GM21367 (cell line): ENCODE results near the gene ZIC1.
A peak's percentile ranks its signal among the peaks of the same experiment; 100 is the strongest.

Experiments
- ATAC-seq: cut with Tn5 transposase; IDR thresholded peaks from one replicate; pipeline ENCODE4 v1.9.1; 2021; ENCODE audit not compliant: unreplicated experiment

Gene ZIC1

DNA sequence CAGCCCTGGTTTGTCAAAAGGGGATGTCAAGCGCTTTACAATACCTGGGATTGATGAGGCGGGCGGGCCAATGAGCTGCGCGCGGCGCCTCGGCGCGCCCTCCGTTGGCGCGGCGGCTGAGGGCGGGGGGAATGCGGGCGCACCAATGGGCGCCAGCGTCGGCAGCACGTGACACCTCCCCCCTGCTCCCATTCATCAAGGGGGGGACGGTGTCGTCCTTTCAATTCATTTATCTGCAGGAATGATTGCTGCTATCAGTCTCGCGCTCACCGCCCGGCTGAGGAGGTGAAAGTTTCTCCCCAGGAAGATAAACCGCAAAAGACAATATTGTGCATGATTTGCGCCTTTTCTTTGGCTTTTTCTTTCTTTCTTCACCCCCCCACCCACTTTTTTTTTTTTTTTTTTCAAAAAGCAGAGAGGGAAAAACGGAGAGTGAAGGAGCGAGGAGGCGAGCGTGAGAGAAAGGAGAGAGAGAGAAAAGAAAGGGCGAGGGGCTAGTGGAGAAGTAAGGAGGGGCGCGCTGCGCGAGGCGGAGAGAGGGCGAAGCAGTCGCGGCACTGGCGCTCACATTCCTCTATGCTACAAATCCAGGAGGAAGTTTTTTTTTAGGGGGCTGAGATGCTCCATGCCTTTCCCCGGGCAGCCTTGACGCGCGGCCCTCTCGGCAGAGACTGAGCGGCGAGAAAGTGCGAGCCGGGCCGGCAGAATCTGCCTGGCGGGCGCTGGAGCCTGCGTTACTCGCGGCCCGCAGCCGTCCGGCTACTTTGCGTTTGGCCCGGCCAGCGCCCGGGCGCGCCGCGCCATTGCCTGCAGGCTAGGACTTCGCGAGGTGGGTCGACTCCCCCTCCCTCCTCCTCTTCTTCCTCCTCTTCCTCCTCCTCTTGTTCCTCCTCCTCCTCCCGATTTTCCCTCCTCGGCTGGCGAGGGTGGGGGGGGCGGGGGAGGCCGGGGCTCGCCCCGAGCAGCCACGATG is at the start of gene ZIC1:
Gene ZIC1 (plus strand): TSS at position 223 of the 973 bp plus-strand sequence. CDS start 748 bp downstream, at position 971.
- ATAC-seq, result no peak

DNA sequence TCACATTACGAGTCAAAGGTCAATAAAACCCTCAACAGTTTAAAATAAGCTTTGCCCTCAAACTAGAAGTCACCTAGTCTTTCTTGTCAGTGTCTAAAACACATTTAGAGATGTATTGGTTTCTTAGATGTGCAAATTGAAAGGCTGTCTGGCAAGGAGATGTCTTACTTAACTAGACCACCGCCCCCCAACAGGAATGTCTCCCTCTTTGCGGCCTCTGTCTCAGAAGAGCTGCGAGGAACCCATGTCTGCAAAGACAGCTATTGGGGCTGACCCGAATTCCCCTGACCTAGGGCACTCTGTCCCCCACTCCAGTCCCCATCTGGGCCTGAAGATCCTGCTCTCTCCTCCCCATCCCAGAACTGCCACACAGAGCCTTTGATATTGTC is 49.1 kb upstream of the ZIC1 start:
- no peak for ATAC-seq

DNA sequence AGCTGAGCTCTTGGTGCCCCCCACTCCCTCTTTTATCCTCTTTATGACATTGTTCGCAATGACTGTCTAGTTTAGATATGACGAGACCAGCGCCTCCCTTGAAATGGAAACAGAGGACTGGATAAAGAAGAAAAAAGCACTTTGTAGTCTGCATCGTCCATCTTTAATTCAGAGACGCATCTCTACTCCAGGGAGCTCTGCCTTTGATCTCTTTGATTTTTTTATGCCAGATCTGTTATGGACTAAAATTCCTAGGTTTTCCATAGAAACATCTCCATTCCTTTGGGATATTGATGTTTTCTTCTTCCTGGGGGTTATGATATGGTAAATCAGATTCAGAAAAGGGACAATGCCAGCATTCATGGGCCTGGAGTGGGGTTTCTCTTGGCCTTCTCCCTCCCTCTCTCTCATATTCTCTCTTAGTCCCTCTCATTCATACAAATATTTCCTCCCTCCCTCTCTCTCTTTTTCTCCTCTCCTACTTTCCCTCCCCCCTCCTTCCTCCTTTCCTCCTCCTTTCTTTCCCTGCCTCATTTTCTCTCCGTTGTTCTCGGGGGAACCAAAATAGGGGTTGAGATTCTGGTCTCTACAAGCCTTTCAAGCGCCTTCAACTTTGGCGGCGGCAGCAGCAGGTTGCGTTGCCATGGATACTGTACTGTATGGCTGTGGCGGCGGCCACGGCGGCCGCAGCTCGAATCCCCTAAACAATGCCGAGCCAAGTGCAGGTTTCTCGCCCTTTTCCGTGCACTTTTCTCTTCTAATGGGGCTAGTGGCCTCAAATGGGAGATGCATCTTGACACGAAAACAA is 48.3 kb upstream of the ZIC1 start:
- ATAC-seq, result no peak

DNA sequence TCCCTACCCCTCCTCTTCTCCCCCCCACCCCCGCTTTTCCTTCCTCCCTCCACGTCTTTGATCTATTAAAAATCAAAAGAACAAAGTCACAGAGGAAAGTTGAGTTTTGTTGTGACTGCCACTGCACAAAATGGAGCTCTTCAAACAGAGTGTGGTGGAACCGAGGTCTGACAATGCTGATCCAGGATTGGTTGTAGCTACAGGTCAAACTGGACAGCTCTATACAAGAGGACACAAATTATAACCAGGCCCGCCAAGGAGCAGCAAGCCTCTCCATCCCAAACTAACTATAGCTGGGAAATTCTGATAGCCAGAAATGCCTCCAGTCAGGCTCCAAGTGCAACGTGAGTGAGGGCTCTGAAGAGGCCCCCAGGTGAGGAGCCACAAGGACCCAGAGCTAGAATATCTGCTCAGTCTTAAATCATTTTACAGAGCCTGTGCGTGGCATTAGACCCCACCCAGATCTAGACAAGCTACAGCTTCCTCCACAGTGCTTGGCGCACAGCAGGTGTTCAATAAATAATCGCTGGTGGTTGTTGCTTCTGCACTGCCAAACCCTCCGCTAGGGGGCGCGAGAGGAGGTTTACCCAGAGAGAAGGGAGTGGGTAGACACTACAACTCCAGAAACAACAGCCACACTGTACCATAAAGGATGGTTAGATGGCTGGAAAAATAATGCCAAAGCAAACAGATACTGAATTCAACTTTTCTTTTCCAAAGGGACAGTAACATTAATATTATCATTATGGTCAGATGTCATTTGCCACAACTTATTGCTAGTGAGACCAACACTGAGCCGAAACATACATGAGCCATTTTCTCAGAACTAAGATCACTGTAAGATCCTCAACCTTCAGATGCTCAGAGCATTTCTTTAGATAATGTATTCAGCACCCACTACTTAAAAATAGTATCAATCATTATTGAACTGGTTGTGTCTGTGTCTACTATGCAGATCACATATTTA is 47.4 kb upstream of the ZIC1 start:
- peak; percentile 78 for ATAC-seq

DNA sequence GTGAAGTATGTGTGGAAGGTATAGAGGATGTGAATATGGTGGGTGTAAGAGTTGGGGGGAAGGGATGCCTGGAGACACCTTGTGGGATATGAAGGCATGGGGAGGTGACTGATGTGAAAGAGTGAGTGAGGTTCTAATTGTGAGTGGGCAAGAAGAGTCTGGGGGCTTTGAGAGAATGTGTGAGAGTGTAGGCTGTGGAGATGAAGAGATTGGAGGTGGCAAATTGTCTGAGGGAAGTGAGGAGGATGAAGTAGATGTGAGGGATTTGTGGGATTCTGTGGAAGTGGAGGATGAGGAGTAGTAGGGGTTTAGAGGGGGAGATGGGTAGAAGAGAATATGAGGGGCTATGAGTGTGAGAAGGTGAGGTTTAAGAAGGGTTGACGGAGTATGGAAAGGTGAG is 44.4 kb upstream of the ZIC1 start:
- ATAC-seq, result no peak

DNA sequence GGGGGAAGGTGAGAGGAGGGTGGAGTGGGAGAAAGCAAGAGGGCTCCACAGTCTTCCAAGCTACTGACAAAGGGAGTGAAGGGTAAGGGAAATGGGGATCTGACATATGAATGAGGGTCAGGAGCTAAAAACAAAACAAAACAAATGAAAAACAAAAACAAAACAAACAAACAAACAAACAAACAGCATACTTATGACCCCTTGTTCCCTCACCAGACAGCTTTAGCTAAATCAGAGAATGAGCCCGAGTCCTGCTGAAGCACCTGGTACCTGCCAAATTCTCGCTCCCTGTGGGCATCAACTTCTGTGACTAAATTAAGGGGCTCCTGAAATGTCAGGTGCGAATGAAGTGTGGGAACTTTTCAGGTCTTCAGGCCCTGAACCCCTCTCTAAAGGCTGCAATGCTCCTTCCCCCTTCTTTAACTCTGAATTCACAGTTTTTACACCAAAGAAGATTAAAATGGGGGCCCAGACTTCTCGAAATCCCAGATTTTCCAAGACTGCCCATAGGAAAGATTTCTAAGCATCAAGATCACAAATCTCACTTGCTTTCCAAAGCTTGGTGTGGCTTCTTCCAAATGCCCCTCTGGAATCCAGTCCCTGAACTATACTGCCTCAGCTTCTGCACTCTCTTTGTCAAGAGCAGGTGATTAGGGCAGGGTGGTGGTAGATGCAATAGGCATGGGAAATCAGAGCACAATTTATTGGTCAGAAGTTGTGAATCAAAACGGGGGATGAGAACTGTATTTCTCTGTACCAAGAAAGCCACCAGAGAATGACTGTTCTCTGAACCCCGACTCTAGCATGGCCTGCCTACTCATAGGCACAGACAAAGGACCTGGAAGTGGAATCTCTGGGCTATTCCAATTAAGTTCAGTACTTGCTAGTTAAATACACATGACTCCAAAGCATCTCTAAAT is 43.7 kb upstream of the ZIC1 start:
- ATAC-seq, result no peak

DNA sequence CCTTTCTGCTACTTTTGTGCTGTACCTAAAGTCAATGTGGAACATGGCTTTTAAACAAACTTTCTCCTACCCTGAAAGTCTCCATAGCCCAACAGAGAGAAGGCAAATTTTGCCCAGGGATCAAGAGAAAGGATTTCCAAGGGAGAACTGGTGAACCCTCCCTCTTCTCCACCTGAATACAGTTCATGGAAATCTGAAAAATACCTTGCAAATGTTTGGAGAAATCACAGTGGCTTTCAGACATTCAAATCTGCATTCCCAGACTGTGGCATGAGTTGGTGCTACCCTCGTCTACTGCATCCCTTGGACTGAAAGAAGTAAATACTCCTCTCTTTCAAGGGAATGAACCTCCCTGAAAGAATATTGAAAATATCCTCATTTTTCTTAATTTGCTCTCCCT is 41.5 kb upstream of the ZIC1 start:
- ATAC-seq, result no peak

DNA sequence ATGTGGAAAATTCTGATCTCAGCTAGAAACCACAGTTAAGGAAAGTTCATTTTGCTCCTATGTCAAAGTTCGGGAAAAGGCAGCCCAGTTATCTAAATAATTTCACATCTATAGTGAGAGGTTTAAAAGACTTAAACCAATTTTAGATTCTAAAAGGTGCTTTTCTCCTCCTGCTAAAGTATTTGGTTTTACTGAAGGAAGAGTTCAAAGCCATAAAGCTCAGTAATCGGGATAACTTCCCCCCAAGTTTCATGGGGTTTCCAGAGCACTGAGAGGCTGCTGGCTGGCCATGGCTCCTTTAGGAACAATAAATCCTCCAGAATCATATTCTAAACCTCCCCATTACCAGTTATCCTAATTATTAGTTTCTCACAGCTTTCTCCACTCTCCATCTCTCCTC is 41.0 kb upstream of the ZIC1 start:
- no peak for ATAC-seq

DNA sequence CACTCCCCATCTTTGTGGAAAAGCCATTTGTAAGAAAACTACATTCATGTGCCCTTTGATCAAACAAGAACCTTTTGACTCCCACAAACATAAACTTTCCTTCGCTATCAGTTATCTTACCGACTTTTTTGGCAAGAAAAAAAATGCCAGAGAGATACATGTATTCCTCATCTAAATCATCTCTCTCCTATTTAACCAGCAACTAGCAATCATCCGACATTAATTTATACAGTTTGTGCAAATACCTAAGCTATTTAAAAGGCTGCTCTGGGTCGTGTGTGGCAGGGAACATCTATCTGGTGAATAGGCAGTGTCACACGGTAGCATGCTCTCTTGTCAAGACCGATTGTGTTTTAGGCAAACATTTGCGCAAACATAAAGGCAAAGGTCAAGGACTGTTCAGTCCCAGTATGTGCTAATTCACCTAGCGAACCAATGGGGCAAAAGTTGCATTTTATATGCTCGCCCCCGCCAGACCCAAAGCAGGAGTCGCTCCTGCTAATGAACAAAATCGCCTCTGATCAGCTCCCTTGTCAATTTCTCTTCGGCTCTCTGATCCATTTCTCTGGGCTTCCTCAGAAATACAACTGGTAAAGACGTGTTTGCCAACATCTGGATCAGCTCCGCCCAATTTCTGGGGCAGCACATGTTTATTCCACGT is 40.5 kb upstream of the ZIC1 start:
- ATAC-seq, result no peak

DNA sequence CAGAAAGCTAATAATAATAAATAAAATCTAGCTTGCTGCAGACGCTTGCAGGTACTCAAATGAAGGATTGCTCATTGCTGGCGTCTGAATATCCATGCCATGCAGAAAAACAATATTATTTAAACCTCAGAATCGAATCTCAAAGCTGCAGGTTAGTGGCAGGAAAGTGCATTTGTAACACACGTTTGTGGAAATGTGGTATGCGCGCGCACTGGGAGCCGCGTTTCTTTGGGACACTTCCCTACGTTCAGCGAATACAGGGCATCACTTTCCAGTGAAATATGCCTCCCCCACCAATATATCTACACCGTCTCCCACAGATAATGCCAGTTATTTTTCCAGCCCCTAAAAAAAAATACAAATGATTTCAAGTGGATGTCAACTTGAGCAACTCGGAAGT is 39.9 kb upstream of the ZIC1 start:
- no peak for ATAC-seq

DNA sequence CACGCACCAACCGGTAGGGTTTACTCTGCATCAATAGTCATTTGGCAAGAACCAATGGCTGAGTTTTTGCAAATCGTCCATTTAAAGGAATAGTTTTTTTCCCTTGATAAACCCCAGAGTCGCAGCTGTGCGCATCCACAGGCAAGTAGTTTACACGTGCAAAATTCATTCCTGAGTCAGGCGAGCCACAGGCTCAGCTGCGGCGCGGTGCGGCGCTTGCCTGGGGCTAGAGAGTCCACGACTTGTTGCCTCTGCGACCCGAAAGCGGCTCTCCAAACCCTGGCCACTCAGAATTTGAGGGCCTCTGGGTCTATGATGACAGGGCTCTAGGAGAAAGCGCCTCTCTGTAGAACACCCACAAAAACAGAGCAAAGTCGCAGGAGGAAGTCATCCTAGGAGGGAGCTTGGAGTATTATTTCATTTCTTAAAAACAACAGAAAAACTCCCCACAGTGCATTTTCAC is 39.5 kb upstream of the ZIC1 start:
- no peak for ATAC-seq

DNA sequence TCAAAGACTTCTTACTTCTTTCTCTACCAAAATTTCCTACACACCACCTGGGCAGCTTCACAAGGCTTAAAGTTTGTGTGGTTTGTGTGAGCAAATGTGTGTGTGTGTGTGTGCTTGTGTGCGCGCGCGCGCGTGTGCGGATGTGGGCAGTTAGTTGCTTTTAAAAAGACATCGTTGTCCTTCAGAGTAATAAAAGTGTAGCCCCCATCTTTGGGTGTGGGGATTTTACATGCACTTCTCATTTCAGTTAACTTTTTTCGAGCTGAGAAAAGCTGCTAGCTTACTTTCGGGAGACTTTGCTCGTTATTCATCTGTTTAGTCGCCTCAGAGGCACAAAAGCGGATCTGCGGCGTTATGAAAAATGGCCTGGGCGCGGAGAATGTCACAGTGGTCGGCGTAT is 38.8 kb upstream of the ZIC1 start:
- ATAC-seq, result no peak

DNA sequence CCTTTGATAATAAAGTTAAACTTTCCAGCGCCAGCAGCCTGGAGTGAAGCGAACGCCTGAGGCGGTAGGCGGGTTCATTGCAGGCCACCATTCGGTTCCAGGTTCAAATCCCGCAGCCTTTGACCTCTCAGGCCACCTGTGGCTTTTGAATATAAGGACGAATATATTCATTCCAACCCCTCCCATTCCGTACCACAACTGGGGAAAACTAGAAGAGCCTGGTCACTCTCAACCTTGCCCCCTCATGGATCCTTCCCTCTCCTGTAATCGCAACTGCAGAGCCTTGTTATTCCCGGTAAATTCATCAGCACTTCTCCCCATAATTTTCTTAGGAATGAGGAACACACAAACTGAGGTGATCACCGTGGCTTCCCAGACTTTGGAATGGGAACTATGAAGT is 38.0 kb upstream of the ZIC1 start:
- ATAC-seq, result no peak

DNA sequence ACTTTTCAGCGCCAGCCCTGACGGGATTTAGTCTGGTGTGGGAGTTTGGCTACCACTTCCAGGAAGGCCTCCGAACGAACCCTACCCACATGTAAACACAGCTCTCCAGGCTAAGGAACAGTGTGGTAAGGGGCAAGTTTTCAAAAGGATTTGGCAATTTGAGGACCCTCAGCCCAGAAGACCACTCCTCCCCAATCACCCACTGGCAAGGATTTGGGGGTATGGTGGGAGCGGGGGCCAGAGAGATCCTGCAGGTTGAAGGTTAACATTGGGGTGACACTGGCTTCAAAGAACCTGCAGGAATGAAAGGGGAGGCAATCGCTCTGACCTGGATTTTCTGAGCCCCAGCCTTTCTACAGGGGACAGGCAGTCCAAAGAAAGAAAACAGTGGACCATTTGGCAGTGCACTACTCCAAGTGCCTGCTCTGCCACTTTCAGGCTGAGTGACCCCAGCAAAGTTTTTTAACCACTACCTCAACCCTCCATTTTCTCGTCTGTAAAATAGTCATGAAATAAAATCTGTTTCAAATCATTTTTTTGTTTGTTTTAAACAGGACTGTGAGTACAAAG is 37.3 kb upstream of the ZIC1 start:
- no peak for ATAC-seq

DNA sequence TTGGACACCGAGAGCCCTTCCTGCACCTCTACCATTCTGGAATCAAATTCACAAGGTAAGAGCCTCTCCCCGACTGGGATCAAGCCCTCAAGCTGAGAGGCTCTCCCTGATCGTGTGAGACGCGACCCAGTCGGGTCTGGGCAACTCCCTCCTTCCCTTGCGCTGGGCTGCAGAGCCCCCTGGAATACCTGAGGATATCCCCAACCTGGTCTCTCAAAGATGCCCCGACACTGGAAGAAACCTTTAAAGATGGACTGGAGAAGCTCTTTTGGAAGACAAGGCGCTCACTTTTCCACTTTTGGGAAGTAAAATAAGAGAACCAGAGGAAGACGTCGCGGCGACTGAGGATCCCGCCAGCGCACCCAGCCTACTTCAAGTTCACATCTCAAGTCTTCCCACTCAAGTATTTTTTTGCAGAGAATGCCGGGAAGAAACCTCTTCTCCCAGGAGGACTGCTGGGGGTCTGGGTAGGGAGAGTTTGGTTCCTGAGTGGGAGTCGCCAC is 36.6 kb upstream of the ZIC1 start:
- no peak for ATAC-seq

DNA sequence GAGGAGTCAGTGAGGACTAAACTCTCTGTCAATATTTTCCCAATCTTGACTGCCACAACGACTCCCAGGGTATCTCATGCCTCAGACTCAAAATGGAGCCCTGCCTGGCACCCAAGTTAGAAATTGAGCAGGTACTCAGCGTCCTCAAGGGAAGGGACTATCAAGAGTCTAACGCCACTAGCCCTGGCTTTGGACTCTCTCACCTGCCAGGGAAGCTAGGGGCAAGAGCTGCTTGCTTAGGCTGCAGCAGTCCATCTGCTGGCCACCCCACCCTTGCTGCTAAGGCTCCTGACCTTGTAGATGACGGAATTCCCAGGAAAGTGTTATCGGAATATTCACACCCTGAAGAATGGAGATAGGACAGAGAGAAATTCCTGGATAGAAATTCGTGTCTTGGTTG is 35.9 kb upstream of the ZIC1 start:
- ATAC-seq, result no peak

DNA sequence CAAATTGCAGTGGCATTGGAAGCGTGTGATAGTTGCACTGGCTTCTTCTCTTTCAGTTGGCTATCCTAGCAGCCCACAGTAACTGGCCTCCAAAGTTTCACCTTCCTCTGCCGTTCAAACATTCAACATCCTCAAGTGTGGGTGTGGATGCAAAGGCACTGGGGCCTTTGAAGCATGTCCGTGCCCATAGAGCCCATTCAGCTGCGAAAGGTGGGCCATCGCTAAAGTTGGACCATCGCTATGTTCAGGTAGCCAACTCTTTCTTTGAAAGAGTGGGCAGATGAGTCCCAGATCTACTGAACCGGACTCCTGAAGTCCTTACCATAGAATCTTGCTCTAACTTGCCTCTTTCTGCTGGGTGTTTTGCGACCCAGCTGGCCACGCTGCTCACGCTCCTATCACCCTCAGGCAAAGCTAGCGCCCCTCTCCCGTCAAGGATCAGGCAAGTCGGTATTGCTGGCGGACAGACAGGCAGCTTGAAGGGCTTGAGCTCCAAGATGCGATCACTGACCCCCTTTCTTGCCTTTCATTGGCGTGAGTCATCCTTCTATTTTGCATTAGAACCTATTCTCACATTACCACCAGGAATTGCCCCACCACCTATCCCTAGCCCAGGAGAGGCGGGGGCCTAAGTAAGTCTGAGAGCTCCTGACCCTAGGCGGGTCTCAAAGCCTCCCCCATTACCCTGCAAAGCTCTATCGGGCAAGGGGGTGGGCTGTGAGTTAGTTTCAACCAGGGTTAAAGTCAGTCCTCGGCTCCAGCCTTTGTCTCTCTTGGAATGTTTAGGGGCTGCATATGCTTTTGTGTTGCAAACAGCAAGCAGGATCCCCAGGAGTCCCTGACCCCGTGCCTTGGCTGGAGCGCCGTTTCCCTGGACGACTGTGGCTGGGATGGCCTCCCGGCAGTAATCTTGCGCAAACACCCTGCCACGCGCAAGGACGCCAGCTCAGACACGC is 31.5 kb upstream of the ZIC1 start:
- no peak for ATAC-seq

DNA sequence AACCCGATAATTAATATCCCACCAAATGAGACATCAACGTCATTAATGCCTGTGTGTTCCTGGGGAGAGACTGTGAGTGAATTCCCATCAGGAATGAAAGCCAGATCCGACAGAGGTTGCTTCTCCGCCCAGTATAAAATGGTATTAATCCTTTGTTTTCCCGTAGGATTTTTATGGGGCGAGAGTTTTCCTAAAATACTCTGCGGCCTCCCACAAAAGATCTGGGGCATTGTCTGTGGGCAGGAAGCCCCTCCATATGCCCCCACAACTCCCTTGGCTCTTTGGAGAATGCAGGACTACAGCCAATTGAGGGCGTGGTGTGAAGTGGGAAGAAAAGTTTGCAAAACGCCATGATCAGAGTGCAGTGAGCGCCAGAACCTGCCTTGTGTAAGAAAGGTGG is 29.5 kb upstream of the ZIC1 start:
- no peak for ATAC-seq
